ENCODE data around the gene ISX.

DNA sequence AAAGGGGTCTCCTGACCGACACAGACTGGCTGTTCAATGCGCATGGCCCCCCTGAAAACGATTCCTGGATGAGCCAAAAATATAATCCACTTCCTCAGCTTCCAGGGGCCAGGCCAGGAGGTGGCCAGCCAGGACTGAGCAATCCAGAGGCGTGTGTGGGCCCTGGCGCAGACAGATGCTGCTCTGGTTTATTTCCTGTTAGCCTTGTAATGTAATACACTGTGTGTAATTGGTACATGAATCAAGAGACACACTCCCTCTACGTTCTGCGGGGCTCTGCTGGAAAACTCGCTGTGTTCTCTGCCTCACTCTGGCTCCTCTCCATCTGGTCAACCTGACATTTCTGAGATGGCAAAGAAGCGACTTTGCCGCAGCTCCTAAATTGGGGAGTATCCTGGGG is 26.3 kb upstream of the ISX start:
- TF ChIP-seq, protein P1, sequence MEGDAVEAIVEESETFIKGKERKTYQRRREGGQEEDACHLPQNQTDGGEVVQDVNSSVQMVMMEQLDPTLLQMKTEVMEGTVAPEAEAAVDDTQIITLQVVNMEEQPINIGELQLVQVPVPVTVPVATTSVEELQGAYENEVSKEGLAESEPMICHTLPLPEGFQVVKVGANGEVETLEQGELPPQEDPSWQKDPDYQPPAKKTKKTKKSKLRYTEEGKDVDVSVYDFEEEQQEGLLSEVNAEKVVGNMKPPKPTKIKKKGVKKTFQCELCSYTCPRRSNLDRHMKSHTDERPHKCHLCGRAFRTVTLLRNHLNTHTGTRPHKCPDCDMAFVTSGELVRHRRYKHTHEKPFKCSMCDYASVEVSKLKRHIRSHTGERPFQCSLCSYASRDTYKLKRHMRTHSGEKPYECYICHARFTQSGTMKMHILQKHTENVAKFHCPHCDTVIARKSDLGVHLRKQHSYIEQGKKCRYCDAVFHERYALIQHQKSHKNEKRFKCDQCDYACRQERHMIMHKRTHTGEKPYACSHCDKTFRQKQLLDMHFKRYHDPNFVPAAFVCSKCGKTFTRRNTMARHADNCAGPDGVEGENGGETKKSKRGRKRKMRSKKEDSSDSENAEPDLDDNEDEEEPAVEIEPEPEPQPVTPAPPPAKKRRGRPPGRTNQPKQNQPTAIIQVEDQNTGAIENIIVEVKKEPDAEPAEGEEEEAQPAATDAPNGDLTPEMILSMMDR (conservative IDR thresholded peaks at IDR 0.05; ENCODE audit: low read depth, low read length) = no peak
- no peak for TF ChIP-seq EZH2phosphoT487 (IDR thresholded peaks at IDR 0.05; ENCODE audit: borderline replicate concordance, low read length)
- TF ChIP-seq EZH2 (IDR thresholded peaks at IDR 0.05; ENCODE audit: low read length, unreplicated experiment) = no peak

Data from PC-3 (cell line).